ENCODE results near the gene ACP4.
"Not testable (repeated sequence)": the region's sequence is repeated elsewhere in the genome, so short reads cannot be mapped to it uniquely, and the experiment has no call there.

Gene ACP4

DNA sequence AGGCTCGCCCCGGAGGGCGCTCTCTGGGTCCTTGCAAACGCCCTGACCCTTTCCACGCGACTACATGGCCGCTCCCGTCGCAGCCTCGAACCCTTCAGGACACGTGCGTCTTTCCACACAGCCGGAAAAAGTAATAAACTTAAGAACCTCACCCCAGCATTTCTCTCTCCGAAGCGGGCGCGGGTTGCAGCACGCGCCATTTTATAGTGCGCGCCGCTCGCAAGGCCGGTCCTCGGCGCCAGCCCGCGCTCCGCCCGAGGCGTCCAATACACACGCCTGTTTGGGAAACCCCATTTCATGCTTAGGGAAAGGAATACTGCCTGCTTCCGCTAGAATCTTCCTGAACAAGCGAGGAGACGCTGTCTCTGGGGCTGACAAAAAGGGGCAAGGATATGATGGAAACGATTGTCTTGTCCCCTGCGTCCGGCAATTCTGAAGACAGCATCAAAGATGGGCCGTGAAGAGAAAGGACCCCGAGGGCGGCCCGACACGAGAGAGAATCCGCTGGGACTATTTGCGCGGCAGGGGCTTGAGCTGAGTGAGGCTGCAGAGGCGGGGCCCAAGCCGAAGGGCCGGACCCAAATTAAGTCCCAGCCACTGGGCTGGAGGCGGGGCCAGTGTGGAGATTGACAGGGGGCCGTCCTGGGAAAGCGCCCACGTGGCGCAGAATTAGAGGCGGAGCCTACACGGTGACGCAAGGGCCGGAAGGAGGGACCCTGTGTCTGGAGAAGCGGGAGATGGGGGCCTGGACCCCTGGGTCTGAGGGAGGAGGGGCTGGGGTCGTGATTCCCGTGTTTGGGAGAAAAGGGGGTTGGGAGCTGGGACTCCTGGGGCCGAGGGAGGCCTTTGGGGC, 14.4 kb downstream of the ACP4 start:
- peak overlapping the region; percentile 82 for H3K4me3 ChIP-seq (ENCODE audit: low read length)
- H3K27me3 ChIP-seq (ENCODE audit: low read depth, low read length) = no peaks in the 10 kb centered on the region
- H4K20me1 ChIP-seq (ENCODE audit: insufficient read depth, low read length) = peaks cover 33% of the 10 kb centered on the region
- H3K27ac ChIP-seq (ENCODE audit: low read length) = peak overlapping the region; percentile 85
- H3K79me2 ChIP-seq (ENCODE audit: low read length) = peaks cover 45% of the 10 kb centered on the region
- H3K36me3 ChIP-seq (replicated peaks; ENCODE audit: low read depth, low read length) = peaks cover 33% of the 10 kb centered on the region
- peak overlapping the region; percentile 82; the same call in 1 of the 2 replicates for H2AFZ ChIP-seq (ENCODE audit: low read depth, low read length)
- TF ChIP-seq EZH2phosphoT487 (IDR thresholded peaks at IDR 0.05; ENCODE audit: low read depth) (no peak), CTCF (IDR thresholded peaks at IDR 0.05; ENCODE audit: low read depth, low read length) (no peak)
- H3K9me3 ChIP-seq (ENCODE audit: insufficient read depth, low read length) = no peaks in the 10 kb centered on the region
- H3K4me1 ChIP-seq (ENCODE audit: low read length) = peaks cover 19% of the 10 kb centered on the region
- peak overlapping the region; percentile 98 for H3K9ac ChIP-seq (ENCODE audit: low read length)
- H3K4me2 ChIP-seq (ENCODE audit: low read length) = peak overlapping the region; percentile 98

DNA sequence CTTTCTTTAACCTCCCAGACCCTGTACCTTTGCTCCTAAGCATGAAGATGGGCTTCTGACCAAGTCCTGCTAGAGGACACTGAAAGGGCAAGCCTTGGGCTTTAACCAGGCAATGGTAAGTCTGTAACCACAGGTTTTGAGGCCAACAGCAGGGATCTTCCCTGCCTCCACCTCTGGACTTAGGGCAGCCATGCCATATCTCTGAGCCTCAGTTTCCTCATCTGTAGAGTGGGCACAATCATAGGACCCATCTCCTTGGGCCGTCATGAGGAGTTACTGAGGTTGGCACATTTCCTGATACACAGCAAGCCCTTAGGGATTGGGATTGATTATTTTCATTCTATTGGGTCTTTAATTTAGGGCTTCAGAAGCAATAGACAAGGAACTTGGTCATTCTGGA, 18.6 kb downstream of the ACP4 start:
- no peak overlapping the region for H3K4me2 ChIP-seq (ENCODE audit: low read length)
- no peak overlapping the region for H3K27ac ChIP-seq (ENCODE audit: low read length)
- no peaks in the 10 kb centered on the region for H4K20me1 ChIP-seq (ENCODE audit: insufficient read depth, low read length)
- H3K36me3 ChIP-seq (replicated peaks; ENCODE audit: low read depth, low read length) = peaks cover under 1% of the 10 kb centered on the region
- peaks cover 7% of the 10 kb centered on the region for H3K4me1 ChIP-seq (ENCODE audit: low read length)
- no peaks in the 10 kb centered on the region for H3K9me3 ChIP-seq (ENCODE audit: insufficient read depth, low read length)
- TF ChIP-seq CTCF (IDR thresholded peaks at IDR 0.05; ENCODE audit: low read depth, low read length) (no peak), EZH2phosphoT487 (IDR thresholded peaks at IDR 0.05; ENCODE audit: low read depth) (no peak)
- H3K9ac ChIP-seq (ENCODE audit: low read length) = no peak overlapping the region
- H3K79me2 ChIP-seq (ENCODE audit: low read length) = peaks cover 8% of the 10 kb centered on the region
- H2AFZ ChIP-seq (ENCODE audit: low read depth, low read length) = no peak overlapping the region
- H3K27me3 ChIP-seq (ENCODE audit: low read depth, low read length) = 0 out of 2 replicates have a peak, but pooled peaks cover 5% of the 10 kb centered on the region
- H3K4me3 ChIP-seq (ENCODE audit: low read length) = no peak overlapping the region

DNA sequence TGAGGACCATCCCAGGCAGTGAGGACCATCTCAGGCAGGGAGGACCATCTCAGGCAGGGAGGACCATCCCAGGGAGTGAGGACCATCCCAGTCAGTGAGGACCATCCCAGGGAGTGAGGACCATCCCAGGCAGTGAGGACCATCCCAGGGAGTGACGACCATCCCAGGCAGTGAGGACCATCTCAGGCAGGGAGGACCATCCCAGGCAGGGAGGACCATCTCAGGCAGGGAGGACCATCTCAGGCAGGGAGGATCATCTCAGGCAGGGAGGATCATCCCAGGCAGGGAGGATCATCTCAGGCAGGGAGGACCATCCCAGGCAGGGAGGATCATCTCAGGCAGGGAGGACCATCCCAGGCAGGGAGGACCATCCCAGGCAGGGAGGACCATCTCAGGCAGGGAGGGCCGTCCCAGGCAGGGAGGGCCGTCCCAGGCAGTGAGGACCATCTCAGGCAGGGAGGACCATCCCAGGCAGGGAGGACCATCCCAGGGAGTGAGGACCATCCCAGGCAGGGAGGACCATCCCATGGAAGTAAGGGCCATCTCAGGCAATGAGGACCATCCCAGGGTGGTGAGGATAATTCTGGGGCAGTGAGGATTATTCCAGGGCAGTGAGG, 21.5 kb downstream of the ACP4 start:
- not testable (repeated sequence) for H3K4me2 ChIP-seq (ENCODE audit: low read length); H3K9ac ChIP-seq (ENCODE audit: low read length); H2AFZ ChIP-seq (ENCODE audit: low read depth, low read length); H3K79me2 ChIP-seq (ENCODE audit: low read length); H3K4me3 ChIP-seq (ENCODE audit: low read length); H3K4me1 ChIP-seq (ENCODE audit: low read length); H3K36me3 ChIP-seq (replicated peaks; ENCODE audit: low read depth, low read length); H3K9me3 ChIP-seq (ENCODE audit: insufficient read depth, low read length); H4K20me1 ChIP-seq (ENCODE audit: insufficient read depth, low read length); H3K27ac ChIP-seq (ENCODE audit: low read length)
- H3K27me3 ChIP-seq (ENCODE audit: low read depth, low read length) = peaks cover 12% of the 10 kb centered on the region; the same call in 1 of the 2 replicates

- Histone ChIP-seq H3K36me3 (replicated peaks; ENCODE audit: low read depth, low read length) (no peaks in the 10 kb centered on the region), H2AFZ (ENCODE audit: low read depth, low read length) (no peak overlapping the region), H3K9me3 (ENCODE audit: insufficient read depth, low read length) (no peaks in the 10 kb centered on the region), H4K20me1 (ENCODE audit: insufficient read depth, low read length) (no peaks in the 10 kb centered on the region), H3K79me2 (ENCODE audit: low read length) (no peaks in the 10 kb centered on the region), H3K27ac (ENCODE audit: low read length) (no peak overlapping the region), H3K4me1 (ENCODE audit: low read length) (peaks cover 7% of the 10 kb centered on the region), H3K4me3 (ENCODE audit: low read length) (no peak overlapping the region), H3K27me3 (ENCODE audit: low read depth, low read length) (peaks cover 12% of the 10 kb centered on the region; the same call in 1 of the 2 replicates), H3K4me2 (ENCODE audit: low read length) (no peak overlapping the region), H3K9ac (ENCODE audit: low read length) (no peak overlapping the region)
- no peak for TF ChIP-seq CTCF (IDR thresholded peaks at IDR 0.05; ENCODE audit: low read depth, low read length)
- TF ChIP-seq EZH2phosphoT487 (IDR thresholded peaks at IDR 0.05; ENCODE audit: low read depth) = no peak
Measured at GRCh38 chr19:50812474-50812873, 22.3 kb downstream of the ACP4 start.

All from OCI-LY3 (cell line).